Keratinocyte (primary cell): ENCODE data around the gene TMEM229B. TPM values are rescaled to one million over a fixed set of nuclear protein-coding genes. Genes with fewer than 3 reads are reported as not detected.

Experiments
- DNase-seq: peaks from one replicate; pipeline ENCODE4 v3.0.0-alpha.2; 2011; ENCODE audit warnings: low read depth, missing footprints, low spot score
- FAIRE-seq: peaks from 2 replicates; lab custom pipeline; 2011; peaks lifted over from hg19 to GRCh38; lab: Jason Lieb, UNC
- H2AFZ ChIP-seq: 2 replicates; pipeline ENCODE4 v1.6.0; 2012; ENCODE audit warnings: low read length, control low read depth, inconsistent platforms; ENCODE audit not compliant: control insufficient read depth
- H3K27ac ChIP-seq: 2 replicates; pipeline ENCODE4 v1.5.1; 2011; ENCODE audit warnings: low read length; ENCODE audit not compliant: control insufficient read depth, insufficient read depth
- H3K27me3 ChIP-seq: 3 replicates; pipeline ENCODE4 v1.6.0; 2011; ENCODE audit warnings: low read length; ENCODE audit not compliant: control insufficient read depth, insufficient read depth; ENCODE audit errors: extremely low read depth
- H3K36me3 ChIP-seq, 2 experiments: 2 replicates in 1 of 2; 3 replicates in 1 of 2; pipeline ENCODE4 v1.5.1; 2011; ENCODE audit warnings: low read length in 2 of 2, mild to moderate bottlenecking in 1 of 2; ENCODE audit not compliant: control insufficient read depth in 2 of 2, insufficient read depth in 2 of 2; ENCODE audit errors: extremely low read depth in 1 of 2
- H3K4me1 ChIP-seq: 3 replicates; pipeline ENCODE4 v1.5.1; 2011; ENCODE audit warnings: low read length; ENCODE audit not compliant: control insufficient read depth, insufficient read depth; ENCODE audit errors: extremely low read depth
- H3K4me2 ChIP-seq: 3 replicates; pipeline ENCODE4 v1.6.0; 2011; ENCODE audit warnings: low read depth, low read length; ENCODE audit not compliant: control insufficient read depth, insufficient read depth; ENCODE audit errors: extremely low read depth
- H3K4me3 ChIP-seq, 3 experiments: fragments of 200-600 bp in 1 of 3; sonication (generic) in 1 of 3; 2 replicates in 2 of 3; 3 replicates in 1 of 3; pipeline ENCODE4 v1.5.1; 2011 to 2016; ENCODE audit warnings: low read length in 3 of 3, mild to moderate bottlenecking in 3 of 3, control low read depth in 2 of 3, inconsistent platforms in 1 of 3, low read depth in 1 of 3, mixed read lengths in 1 of 3, mixed run types in 1 of 3, moderate library complexity in 1 of 3; ENCODE audit not compliant: control insufficient read depth in 2 of 3, insufficient read depth in 2 of 3; ENCODE audit errors: extremely low read depth in 1 of 3
- H3K79me2 ChIP-seq: 2 replicates; pipeline ENCODE4 v1.6.0; 2012; ENCODE audit warnings: low read length; ENCODE audit not compliant: control insufficient read depth, insufficient read depth
- H3K9ac ChIP-seq: 3 replicates; pipeline ENCODE4 v1.6.0; 2011; ENCODE audit warnings: low read length; ENCODE audit not compliant: control insufficient read depth, insufficient read depth; ENCODE audit errors: extremely low read depth
- H3K9me1 ChIP-seq: 3 replicates; pipeline ENCODE4 v1.6.0; 2011; ENCODE audit warnings: low read length; ENCODE audit not compliant: control insufficient read depth, insufficient read depth; ENCODE audit errors: extremely low read depth
- H3K9me3 ChIP-seq: 2 replicates; pipeline ENCODE4 v1.5.1; 2012; ENCODE audit warnings: low read depth, low read length; ENCODE audit not compliant: control insufficient read depth
- H4K20me1 ChIP-seq: 3 replicates; pipeline ENCODE4 v1.6.0; 2011; ENCODE audit warnings: low read length; ENCODE audit not compliant: control insufficient read depth, insufficient read depth; ENCODE audit errors: extremely low read depth
- EZH2 ChIP-seq: IDR thresholded peaks from one replicate; pipeline ENCODE4 v1.6.1; 2012; ENCODE audit warnings: inconsistent platforms, mild to moderate bottlenecking, low read length, moderate library complexity
- dilution Hi-C: fragments of 300-500 bp; cut with MboI; formaldehyde crosslinking; loops from one replicate; pipeline ENCODE4 v1.7.0; 2020; ENCODE audit warnings: low sequenced_read_pairs; ENCODE audit not compliant: extremely low pct_ligation_motif_present
- polyA plus RNA-seq, 5 experiments: library from polyadenylated mRNA; depleted of rRNA in 3 of 5; stranded (reverse) in 3 of 5; stranded (forward) in 1 of 5; unstranded in 1 of 5; fragments of >200 nt; gene quantifications; 1 replicate in 1 of 5; 2 replicates in 3 of 5; 3 replicates in 1 of 5; pipeline versions ENCODE4 v1.2.1 to v1.2.3, GENCODE V29; 2011 to 2012; ENCODE audit warnings: missing spikeins in 2 of 5, low read depth in 1 of 5, low replicate concordance in 1 of 5
- TF ChIP-seq, protein P1 (sequence below), 3 experiments: IDR thresholded peaks in 1 of 3; conservative IDR thresholded peaks in 1 of 3; optimal IDR thresholded peaks in 1 of 3; 2 replicates in 2 of 3; 3 replicates in 1 of 3; pipeline versions ENCODE3 to v1.5.1; 2011; ENCODE audit warnings: low read length in 3 of 3, mild to moderate bottlenecking in 3 of 3, moderate library complexity in 2 of 3, control low read depth in 1 of 3, inconsistent platforms in 1 of 3; ENCODE audit not compliant: insufficient read depth in 2 of 3; ENCODE audit errors: extremely low read depth in 1 of 3

TMEM229B gene
- polyA plus RNA-seq, 1 donor (not counting 4 experiments of a cell fraction or from before 2014, with no cell fraction given) = 1.0 TPM

DNA sequence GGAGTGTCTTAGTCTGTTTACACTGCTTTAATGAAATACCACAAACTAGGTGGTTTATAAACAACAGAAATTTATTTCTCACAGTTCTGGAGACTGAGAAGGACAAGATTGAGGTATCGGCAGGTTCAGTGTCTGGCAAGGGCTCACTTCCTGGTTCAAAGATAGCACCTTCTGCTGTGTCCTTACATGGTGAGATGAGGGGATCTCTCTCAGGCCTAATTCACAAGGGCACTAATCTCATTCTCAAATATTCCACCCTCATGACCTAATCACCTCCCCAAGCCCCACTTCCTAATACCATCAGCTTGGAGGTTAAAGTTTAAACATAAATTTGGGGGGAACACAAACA, 41.5 kb downstream of the TMEM229B start:
- Histone ChIP-seq H3K27ac (no peak overlapping the region), H3K9me3 (peaks cover 2% of the 10 kb centered on the region), H3K4me1 (peaks cover 48% of the 10 kb centered on the region), H3K9ac (no peak overlapping the region), H3K79me2 (no peaks in the 10 kb centered on the region), H3K4me2 (no peak overlapping the region), H3K9me1 (no peaks in the 10 kb centered on the region), H2AFZ (peak overlapping the region; percentile 54), H3K36me3 (no peaks in the 10 kb centered on the region), H3K27me3 (no peaks in the 10 kb centered on the region), H4K20me1 (no peaks in the 10 kb centered on the region), H3K4me3 (no peak overlapping the region)
- dilution Hi-C loops = no loop called here
- FAIRE-seq = peak; percentile 82
- TF ChIP-seq, protein P1, sequence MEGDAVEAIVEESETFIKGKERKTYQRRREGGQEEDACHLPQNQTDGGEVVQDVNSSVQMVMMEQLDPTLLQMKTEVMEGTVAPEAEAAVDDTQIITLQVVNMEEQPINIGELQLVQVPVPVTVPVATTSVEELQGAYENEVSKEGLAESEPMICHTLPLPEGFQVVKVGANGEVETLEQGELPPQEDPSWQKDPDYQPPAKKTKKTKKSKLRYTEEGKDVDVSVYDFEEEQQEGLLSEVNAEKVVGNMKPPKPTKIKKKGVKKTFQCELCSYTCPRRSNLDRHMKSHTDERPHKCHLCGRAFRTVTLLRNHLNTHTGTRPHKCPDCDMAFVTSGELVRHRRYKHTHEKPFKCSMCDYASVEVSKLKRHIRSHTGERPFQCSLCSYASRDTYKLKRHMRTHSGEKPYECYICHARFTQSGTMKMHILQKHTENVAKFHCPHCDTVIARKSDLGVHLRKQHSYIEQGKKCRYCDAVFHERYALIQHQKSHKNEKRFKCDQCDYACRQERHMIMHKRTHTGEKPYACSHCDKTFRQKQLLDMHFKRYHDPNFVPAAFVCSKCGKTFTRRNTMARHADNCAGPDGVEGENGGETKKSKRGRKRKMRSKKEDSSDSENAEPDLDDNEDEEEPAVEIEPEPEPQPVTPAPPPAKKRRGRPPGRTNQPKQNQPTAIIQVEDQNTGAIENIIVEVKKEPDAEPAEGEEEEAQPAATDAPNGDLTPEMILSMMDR (optimal IDR thresholded peaks at IDR 0.05 in 1 of 3, IDR thresholded peaks at IDR 0.05 in 1 of 3, conservative IDR thresholded peaks at IDR 0.05 in 1 of 3; ENCODE audit: extremely low read depth in 1 of 3, insufficient read depth in 2 of 3, low read length in 3 of 3) = no peak
- TF ChIP-seq EZH2 = no peak
- no peak for DNase-seq

DNA sequence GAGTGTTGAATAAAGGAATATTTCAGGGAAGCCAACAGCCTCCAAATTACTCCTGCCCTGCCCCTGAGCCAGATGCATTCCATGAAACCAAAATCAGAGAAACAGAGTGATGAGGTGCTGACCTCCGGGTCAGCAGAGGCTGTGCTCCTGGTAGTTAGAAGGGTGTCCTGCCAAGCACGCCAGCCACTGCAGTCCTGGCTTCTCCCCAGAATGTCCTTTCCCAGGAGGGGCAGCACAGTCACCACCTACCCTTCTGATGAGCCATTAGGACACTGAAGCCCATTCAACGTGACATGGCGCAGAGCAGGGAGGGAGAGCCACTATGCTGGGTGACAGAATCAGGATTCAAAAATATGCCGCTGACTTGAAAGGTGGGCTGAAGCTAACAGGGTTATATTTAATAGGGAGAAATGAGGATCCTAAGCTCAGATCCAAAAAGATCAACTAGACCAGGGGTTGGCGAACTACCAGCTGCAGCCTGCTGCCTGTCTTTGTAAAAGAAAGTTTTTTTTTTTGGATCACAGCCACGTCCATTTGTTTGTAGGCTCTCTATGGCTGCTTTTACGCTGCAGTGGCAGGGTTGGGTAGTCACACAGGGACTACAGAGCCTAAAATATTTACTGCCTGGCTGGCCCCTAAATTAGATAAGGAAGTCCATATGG, 42.0 kb downstream of the TMEM229B start:
- no peaks in the 10 kb centered on the region for H3K79me2 ChIP-seq
- no peaks in the 10 kb centered on the region for H4K20me1 ChIP-seq
- peak overlapping the region; percentile 10 for H3K4me2 ChIP-seq
- FAIRE-seq = peak; percentile 46
- TF ChIP-seq EZH2 = no peak
- TF ChIP-seq, protein P1 (optimal IDR thresholded peaks at IDR 0.05 in 1 of 3, IDR thresholded peaks at IDR 0.05 in 1 of 3, conservative IDR thresholded peaks at IDR 0.05 in 1 of 3; ENCODE audit: extremely low read depth in 1 of 3, insufficient read depth in 2 of 3, low read length in 3 of 3) = no peak
- H3K9me1 ChIP-seq = no peaks in the 10 kb centered on the region
- H3K9me3 ChIP-seq = peaks cover 2% of the 10 kb centered on the region
- H3K36me3 ChIP-seq = no peaks in the 10 kb centered on the region
- H3K4me1 ChIP-seq = peaks cover 46% of the 10 kb centered on the region
- peak overlapping the region; percentile 54 for H2AFZ ChIP-seq
- no peaks in the 10 kb centered on the region for H3K27me3 ChIP-seq
- H3K4me3 ChIP-seq = no peak overlapping the region
- dilution Hi-C loops = no loop called here
- H3K9ac ChIP-seq = no peak overlapping the region
- DNase-seq = no peak
- no peak overlapping the region for H3K27ac ChIP-seq
